Neuron (in vitro differentiated cells): ENCODE data around the gene SURF6.
A peak's percentile ranks its signal among the peaks of the same experiment; 100 is the strongest.
"Not testable (repeated sequence)": the region's sequence is repeated elsewhere in the genome, so short reads cannot be mapped to it uniquely, and the experiment has no call there.

Experiments
- H2AFZ ChIP-seq: one replicate; pipeline ENCODE4 v1.6.1; 2013; ENCODE audit warnings: low read depth, mild to moderate bottlenecking, inconsistent platforms, low read length, moderate library complexity
- H3K27me3 ChIP-seq: one replicate; pipeline ENCODE4 v1.6.1; 2013; ENCODE audit warnings: low read length; ENCODE audit not compliant: insufficient read depth
- H3K36me3 ChIP-seq: one replicate; pipeline ENCODE4 v1.6.1; 2013; ENCODE audit warnings: low read length; ENCODE audit not compliant: insufficient read depth
- H3K4me1 ChIP-seq: one replicate; pipeline ENCODE4 v1.6.1; 2013; ENCODE audit warnings: low read length; ENCODE audit not compliant: insufficient read depth
- H3K4me3 ChIP-seq: 2 replicates; pipeline ENCODE4 v1.5.1; 2013; ENCODE audit warnings: mild to moderate bottlenecking, low read length, moderate library complexity
- H3K9me3 ChIP-seq: one replicate; pipeline ENCODE4 v1.6.1; 2013; ENCODE audit warnings: low read length

The SURF6 gene

DNA sequence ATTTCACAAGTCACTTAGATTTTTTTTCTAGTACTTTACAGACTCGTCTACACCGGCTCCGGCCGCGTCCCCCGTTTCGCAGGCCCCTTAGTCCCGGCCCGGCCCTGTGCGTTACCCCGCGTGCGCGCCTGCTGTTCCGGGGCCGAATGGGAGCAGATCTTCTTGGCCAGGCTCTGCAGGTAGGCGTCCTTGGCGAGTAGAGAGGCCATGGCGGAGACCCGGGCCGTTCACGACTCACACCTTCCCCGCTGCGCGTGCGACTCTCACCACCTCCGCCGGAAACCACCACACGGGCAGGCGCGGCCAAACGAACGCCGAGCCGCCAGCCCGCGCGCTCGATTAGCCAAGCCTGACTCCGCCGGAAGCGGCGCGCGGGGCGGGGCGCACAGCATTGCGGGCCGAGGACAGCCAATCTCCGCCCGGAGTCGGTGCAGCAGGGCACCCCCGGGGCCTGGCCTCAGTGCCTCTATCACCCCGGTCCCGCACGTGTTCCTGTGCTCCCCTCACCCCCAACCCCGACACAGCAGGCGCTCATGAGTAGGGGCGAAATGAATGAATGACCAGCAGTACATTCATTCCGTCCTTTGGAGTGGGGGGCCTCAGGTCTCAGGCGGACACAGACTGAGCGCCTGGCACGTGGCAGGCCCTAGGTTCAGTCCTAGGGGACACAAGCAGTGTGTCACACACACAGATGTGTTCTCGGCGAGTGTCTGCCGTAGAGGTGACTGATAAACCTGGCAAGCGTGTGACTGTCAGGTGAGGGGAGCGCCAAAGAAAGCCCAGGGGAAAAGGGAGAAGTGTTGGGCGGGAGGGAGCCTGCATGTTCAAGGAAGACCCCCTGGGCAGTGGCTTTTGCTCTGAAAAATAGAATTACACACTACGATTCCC lies at the start of gene SURF6:
SURF6 (minus strand) TSS at position 265 of the 888 bp plus-strand sequence; CDS start at position 209, 56 bp downstream.
- Histone ChIP-seq H3K4me1 (peaks cover 15% of the 10 kb centered on the region), H3K4me3 (peak within 1 kb of the TSS; percentile 70), H2AFZ (peak within 1 kb of the TSS; percentile 68), H3K27me3 (no peaks in the 10 kb centered on the region), H3K36me3 (peaks cover 58% of the 10 kb centered on the region), H3K9me3 (no peaks in the 10 kb centered on the region)

DNA sequence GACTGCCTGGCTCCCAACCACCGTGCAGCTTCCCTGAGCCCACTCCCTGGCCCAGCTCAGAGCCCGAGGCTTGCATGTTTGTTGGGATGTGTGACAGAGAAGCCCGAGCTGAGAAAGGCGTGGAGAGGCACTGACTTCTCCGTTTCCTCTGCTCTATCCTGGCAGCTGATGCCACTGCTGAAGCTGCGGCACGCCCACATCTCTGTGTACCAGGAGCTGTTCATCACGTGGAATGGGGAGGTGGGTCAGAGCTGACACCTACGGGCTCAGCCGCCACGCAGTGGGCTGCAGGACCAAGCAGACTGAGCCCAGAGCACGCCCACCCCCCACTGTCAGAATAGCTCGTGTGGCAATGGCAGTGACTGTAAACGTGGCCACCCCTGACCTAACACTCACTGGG lies 49.5 kb upstream of the SURF6 start:
- Histone ChIP-seq H3K4me3 (no peak overlapping the region), H3K36me3 (no peaks in the 10 kb centered on the region), H3K4me1 (no peaks in the 10 kb centered on the region), H2AFZ (no peak overlapping the region), H3K27me3 (no peaks in the 10 kb centered on the region), H3K9me3 (no peaks in the 10 kb centered on the region)

DNA sequence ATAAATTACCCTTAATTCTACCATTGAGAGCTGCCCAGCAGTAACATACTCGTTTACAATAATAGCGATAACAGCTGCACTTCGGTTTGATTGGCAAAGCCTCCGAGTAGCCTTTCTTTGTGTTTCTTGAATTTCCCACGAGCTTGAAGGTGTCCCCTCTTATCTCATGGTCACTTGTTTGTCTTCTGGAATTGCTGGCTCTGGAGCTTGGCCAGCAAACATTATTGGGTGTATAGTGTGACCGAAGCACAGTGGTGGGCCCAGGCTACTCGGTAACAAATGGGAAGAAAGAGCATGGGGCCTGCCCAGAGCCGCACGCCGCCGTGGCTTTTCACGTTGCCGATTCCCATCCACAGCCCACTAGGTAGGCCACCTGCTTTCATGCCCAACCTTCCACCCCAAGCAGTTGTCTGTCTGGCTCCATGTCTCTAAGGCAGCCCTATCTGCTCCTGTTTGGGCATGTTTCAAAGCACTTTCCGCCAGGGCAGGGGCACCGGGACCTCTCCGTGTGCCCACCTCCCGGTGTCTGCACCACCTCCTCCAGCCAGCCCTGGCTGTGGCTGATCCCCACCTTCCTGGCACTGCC lies 48.8 kb upstream of the SURF6 start:
- H2AFZ ChIP-seq, result no peak overlapping the region

DNA sequence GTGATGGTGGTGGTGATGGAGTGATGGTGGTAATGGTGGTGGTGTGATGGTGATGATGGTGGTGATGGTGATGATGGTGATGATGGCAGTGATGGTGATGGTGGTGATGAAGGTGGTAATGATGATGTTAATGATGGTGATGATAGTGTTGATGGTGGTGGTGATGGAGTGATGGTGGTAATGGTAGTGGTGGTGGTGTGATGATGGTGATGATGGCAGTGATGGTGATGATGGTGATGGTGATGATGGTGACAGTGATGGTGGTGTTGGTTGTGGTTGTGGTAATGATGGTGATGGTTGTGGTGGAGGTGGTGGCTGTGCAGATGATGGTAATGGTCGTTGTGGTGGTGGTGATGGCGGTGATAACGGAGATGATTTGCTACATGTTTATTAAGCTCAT lies 47.5 kb upstream of the SURF6 start:
- H3K36me3 ChIP-seq, result no peaks in the 10 kb centered on the region
- no peaks in the 10 kb centered on the region for H3K9me3 ChIP-seq
- no peaks in the 10 kb centered on the region for H3K27me3 ChIP-seq
- H3K4me1 ChIP-seq, result no peaks in the 10 kb centered on the region
- H2AFZ ChIP-seq, result no peak overlapping the region
- no peak overlapping the region for H3K4me3 ChIP-seq

More for the DNA sequence above, 48.8 kb upstream of the SURF6 start:
- H3K4me1 ChIP-seq, result no peaks in the 10 kb centered on the region
- H3K36me3 ChIP-seq, result no peaks in the 10 kb centered on the region
- no peaks in the 10 kb centered on the region for H3K27me3 ChIP-seq
- H3K4me3 ChIP-seq, result no peak overlapping the region
- H3K9me3 ChIP-seq, result no peaks in the 10 kb centered on the region

DNA sequence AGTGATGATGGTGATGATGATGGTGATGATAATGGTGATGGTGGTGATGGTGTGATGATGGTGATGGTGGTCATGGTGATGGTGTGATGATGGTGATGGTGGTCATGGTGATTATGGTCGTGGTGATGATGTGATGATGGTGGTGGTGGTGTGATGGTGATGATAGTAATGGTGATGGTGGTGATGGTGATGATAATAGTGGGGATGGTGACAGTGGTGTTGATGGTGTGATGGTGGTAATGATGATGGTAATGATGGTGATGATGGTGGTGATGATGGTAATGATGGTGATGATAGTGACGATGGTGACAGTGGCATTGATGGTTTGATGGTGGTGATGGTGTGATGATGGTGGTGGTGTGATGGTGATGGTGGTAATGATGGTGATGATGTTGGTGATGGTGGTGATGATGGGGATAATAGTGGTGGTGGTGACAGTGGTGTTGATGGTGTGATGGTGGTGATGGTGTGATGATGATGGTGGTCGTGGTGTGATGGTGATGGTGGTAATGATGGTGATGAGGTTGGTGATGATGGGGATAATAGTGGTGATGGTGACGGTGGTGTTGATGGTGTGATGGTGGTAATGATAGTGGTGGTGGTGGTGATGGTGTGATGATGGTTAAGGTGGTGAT lies 46.6 kb upstream of the SURF6 start:
- H3K4me3 ChIP-seq, result no peak overlapping the region

DNA sequence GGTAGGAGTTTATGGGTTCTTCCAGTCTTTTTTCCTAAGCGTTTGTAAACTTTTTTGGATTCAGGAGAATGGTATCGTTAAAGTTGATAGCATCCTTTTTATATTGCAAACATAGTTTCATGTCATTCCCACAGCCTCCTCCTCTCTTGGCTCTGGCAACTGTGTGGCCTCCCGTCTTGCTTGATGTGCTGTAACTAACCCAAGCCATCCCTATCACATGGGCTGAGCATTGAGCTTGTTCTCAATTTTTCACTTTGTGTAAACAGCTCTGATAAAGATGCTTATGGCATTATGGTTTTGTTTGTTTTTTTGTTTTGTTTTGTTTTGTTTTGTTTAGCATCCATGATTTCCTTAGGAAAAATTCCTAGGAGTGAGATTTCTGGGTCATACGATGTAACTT lies 44.7 kb upstream of the SURF6 start:
- Histone ChIP-seq H2AFZ (no peak overlapping the region), H3K9me3 (no peaks in the 10 kb centered on the region), H3K36me3 (no peaks in the 10 kb centered on the region), H3K4me1 (peaks cover 3% of the 10 kb centered on the region), H3K4me3 (no peak overlapping the region), H3K27me3 (no peaks in the 10 kb centered on the region)

More for the DNA sequence above, 46.6 kb upstream of the SURF6 start:
- Histone ChIP-seq H3K27me3 (no peaks in the 10 kb centered on the region), H3K36me3 (no peaks in the 10 kb centered on the region), H2AFZ (no peak overlapping the region), H3K9me3 (no peaks in the 10 kb centered on the region), H3K4me1 (no peaks in the 10 kb centered on the region)

DNA sequence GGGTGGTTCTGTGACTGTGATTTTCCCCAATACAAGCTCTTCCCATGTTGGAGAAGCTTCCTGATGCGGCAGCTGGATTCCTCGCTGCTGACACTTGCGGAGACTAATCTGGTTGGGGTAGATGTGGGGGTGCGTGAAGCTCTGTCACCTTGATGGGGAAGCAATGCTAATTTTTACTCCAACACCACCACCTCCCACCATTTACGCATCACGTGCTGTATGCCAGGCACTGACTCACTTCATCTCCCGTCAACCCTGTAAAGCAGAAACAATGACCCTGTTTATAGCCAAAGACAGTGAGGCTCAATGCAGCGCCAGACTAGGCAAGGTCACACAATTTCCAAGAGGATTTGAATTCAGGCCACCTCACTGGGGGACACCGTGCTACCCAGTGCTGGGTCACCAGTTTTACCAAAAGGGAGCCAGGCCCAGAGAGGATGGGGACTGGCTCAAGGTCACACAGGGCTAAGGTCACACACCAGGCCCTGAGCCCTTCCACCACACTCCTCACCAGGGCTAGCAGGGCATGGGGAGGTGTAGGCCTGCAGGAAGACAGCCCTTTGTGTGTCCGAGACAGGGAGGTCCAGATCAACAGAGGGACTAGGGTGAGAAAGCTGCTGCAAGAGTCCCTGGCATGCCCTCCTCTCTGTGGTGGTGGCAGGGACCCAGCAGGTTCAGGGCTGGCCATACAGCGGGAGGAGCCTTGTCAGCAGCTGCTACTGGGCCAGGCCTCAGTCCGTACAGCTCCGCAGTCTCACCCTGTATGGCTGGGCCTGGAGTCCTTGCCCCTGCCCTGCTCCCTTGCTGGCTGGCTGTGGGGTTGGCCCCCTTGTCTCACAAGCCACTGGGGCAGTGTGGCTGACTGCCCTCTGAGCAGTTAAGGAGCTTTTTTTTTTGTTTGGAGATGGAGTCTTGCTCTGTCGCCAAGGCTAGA lies 43.4 kb upstream of the SURF6 start:
- Histone ChIP-seq H3K9me3 (no peaks in the 10 kb centered on the region), H3K4me3 (no peak overlapping the region), H3K36me3 (no peaks in the 10 kb centered on the region), H2AFZ (no peak overlapping the region), H3K4me1 (peaks cover 8% of the 10 kb centered on the region), H3K27me3 (no peaks in the 10 kb centered on the region)

DNA sequence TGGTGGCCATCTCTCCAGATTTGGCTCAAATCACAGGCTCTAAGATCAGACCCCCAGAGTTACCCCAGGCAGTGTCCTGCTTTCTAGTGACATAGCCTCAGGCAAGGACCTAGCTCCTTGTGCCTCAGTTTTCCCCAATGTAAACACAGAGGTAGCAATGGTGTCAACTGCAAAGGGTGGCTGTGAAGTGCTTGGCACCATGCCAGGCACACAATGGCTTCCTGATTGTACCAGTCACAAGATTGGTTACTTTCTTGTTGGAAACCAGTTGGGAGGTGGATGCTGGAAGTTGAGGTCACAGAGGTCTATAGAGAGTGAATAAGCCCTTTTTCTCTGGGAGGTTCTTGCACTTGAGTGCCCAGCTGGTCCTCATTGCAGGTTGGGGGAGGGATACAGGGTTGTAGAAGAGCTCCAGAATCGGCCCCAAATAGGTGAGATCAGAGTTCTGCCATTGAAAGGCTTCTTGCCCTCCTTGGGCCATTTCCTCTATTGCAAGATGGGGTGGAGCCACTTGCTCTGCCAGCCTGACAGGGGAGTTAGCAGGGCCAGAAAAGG lies 42.5 kb upstream of the SURF6 start:
- peaks cover 8% of the 10 kb centered on the region for H3K4me1 ChIP-seq
- no peaks in the 10 kb centered on the region for H3K27me3 ChIP-seq
- no peaks in the 10 kb centered on the region for H3K9me3 ChIP-seq
- no peak overlapping the region for H2AFZ ChIP-seq
- H3K4me3 ChIP-seq, result no peak overlapping the region
- no peaks in the 10 kb centered on the region for H3K36me3 ChIP-seq

DNA sequence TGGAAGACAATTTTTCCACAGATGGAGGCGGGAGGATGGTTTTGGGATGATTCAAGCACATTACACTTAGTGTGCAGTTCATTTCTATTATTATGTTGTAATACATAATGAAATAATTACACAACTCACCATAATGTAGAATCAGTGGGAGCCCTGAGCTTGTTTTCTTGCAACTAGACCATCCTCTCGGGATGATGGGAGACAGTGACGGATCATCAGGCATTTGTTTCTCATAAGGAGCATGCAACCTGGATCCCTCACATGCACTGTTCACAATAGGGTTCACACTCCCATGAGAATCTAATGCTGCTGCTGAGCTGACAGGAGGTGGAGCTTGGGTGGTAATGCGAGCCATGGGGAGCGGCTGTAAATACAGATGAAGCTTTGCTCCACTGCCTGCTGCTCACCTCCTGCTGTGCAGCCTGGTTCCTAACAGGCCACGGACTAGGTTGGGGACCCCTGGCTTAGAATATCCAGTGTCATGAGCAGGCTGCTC lies 41.8 kb upstream of the SURF6 start:
- H3K4me3 ChIP-seq, result no peak overlapping the region
- no peaks in the 10 kb centered on the region for H3K27me3 ChIP-seq
- no peaks in the 10 kb centered on the region for H3K9me3 ChIP-seq
- H3K36me3 ChIP-seq, result peaks cover 4% of the 10 kb centered on the region
- H2AFZ ChIP-seq, result no peak overlapping the region
- H3K4me1 ChIP-seq, result peaks cover 8% of the 10 kb centered on the region

DNA sequence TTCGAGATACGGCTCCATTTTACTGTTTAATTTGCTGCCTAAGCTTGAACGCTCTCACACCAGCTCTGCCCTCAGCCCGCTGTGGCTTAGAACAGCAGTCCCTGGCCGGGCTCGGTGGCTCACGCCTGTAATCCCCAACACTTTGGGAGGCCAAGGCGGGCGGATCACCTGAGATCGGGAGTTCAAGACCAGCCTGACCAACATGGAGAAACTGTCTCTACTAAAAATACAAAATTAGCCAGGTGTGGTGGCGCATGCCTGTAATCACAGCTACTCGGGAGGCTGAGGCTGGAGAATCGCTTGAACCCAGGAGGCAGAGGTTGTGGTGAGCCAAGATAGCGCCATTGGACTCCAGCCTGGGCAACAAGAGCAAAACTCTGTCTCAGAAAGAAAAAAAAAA lies 41.3 kb upstream of the SURF6 start:
- peak overlapping the region; percentile 70 for H3K4me3 ChIP-seq
- H3K36me3 ChIP-seq, H3K4me1 ChIP-seq, H2AFZ ChIP-seq, H3K9me3 ChIP-seq, H3K27me3 ChIP-seq: not testable (repeated sequence)

DNA sequence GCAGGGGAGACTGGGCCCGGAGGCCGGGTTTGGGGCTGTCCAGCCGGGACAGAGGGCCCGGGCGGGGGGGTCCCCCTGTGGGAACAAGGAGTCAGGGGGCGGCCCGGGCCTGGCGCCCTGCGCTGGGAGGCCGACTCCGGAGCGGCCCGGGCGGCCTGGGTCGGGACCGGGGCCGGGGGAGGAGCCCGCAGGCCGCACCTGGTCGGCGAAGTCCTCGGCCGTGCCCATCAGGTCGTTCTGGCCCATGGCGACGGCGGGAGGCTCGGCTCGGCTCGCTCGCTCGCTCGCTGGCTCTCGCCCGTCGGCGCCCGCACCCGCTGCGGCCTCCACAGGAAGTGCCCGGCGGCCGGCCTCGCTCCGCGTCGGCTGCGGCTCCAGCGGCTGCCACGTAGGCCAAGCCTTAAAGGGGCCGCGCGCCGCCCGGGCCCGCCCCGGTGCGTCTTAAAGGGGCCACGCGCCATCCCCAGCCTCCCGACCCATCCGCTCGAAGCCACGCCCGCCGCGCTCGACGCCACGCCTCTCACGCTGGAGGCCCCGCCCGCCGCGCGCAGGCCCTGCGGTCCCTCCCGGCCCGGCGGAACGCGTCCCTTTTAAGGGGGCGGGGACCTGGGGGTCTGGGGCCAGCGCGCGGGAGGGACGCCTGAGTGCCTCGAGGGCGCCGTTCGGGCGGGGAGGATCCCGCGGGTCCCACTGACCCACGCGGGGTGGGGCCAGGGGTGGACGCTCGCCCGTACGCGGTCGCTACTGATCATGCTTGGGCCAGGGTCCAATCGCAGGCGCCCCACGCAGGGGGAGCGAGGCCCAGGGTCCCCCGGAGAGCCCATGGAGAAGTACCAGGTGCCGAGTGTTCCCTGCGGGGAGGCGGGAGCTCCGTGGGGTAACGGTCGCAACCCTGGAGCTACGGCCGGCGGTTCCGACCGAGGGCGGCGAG lies 40.0 kb upstream of the SURF6 start, which contains the start of the genes STKLD1 and SURF4:
STKLD1 (plus strand) TSS at position 643 of the 931 bp plus-strand sequence; CDS start at position 751, 108 bp downstream.
SURF4 (minus strand) TSS at position 337 of the 931 bp plus-strand sequence; CDS start at position 246, 91 bp downstream.
- Histone ChIP-seq H3K4me3 (peak within 1 kb of the TSS; percentile 70), H3K27me3 (no peaks in the 10 kb centered on the region), H3K36me3 (peaks cover 15% of the 10 kb centered on the region), H2AFZ (peak within 1 kb of the TSS; percentile 93), H3K4me1 (peaks cover 8% of the 10 kb centered on the region), H3K9me3 (no peaks in the 10 kb centered on the region)
